CD4-positive, alpha-beta T cell (primary cell): ENCODE data around the gene PRDM12. TPM values are rescaled to one million over a fixed set of nuclear protein-coding genes. Genes with fewer than 3 reads are reported as not detected.

ENCODE experiments used
- ATAC-seq: fragments of 200-7000 bp; cut with Tn5 transposase; one replicate; pipeline ENCODE4 v1.10.0; 2022; ENCODE audit warnings: mild to moderate bottlenecking; ENCODE audit not compliant: poor library complexity
- CTCF ChIA-PET: fragments of 350-600 bp; sonication (Branson Sonifier 250); formaldehyde crosslinking; loops from one replicate; lab custom pipeline; 2021; ENCODE audit warnings: antibody characterized with exemption, inconsistent platforms; lab: Charles Lee
- POLR2A ChIA-PET: fragments of 350-600 bp; sonication (Branson Sonifier 250); formaldehyde crosslinking; loops from one replicate; lab custom pipeline; 2021; ENCODE audit warnings: antibody characterized with exemption, inconsistent platforms; lab: Charles Lee
- DNase-seq, 14 experiments: peaks; one replicate each; pipeline ENCODE4 v3.0.0-alpha.2; 2013 to 2020; ENCODE audit warnings: mixed read lengths in 2 of 14
- H3K27ac ChIP-seq, 2 donors: one replicate each; pipeline versions ENCODE4 v1.5.1 to v1.7.0; 2013; ENCODE audit warnings: low read length in 2 of 2, low read depth in 1 of 2, mild to moderate bottlenecking in 1 of 2
- H3K27me3 ChIP-seq, 2 experiments: 1 replicate in 1 of 2; 2 replicates in 1 of 2; pipeline versions ENCODE4 v1.6.1 to v1.7.0; 2013; ENCODE audit warnings: low read length in 2 of 2, control low read depth in 1 of 2, mild to moderate bottlenecking in 1 of 2, moderate library complexity in 1 of 2; ENCODE audit not compliant: insufficient read depth in 2 of 2, control insufficient read depth in 1 of 2
- H3K36me3 ChIP-seq: one replicate; pipeline ENCODE4 v1.6.1; 2013; ENCODE audit warnings: low read length, control low read depth; ENCODE audit not compliant: insufficient read depth
- H3K4me1 ChIP-seq: one replicate; pipeline ENCODE4 v1.6.1; 2013; ENCODE audit warnings: low read length, control low read depth; ENCODE audit not compliant: insufficient read depth
- H3K4me3 ChIP-seq: one replicate; pipeline ENCODE4 v1.5.1; 2013; ENCODE audit warnings: mild to moderate bottlenecking, low read length, moderate library complexity
- H3K9me3 ChIP-seq, 2 experiments: 1 replicate in 1 of 2; 2 replicates in 1 of 2; pipeline versions ENCODE4 v1.6.1 to v1.7.0; 2013; ENCODE audit warnings: low read length in 2 of 2, mild to moderate bottlenecking in 2 of 2, control low read depth in 1 of 2, moderate library complexity in 1 of 2; ENCODE audit not compliant: control insufficient read depth in 1 of 2, insufficient read depth in 1 of 2
- H3K27ac Mint-ChIP-seq: one replicate; pipeline ENCODE4 v1.8.0; 2020; ENCODE audit warnings: mixed read lengths
- H3K27me3 Mint-ChIP-seq: one replicate; pipeline ENCODE4 v1.8.0; 2021; ENCODE audit warnings: mixed read lengths
- H3K36me3 Mint-ChIP-seq: one replicate; pipeline ENCODE4 v1.8.0; 2021; ENCODE audit warnings: low read depth, mixed read lengths
- H3K4me1 Mint-ChIP-seq: one replicate; pipeline ENCODE4 v1.8.0; 2021; ENCODE audit warnings: low read depth, mixed read lengths
- H3K4me3 Mint-ChIP-seq: one replicate; pipeline ENCODE4 v1.8.0; 2020; ENCODE audit warnings: mild to moderate bottlenecking, mixed read lengths
- H3K9me3 Mint-ChIP-seq: one replicate; pipeline ENCODE4 v1.8.0; 2020; ENCODE audit warnings: mixed read lengths
- intact Hi-C, 2 experiments: fragments of 100-400 bp; cut with DNase I in 1 of 2; cut with micrococcal nuclease in 1 of 2; formaldehyde crosslinking; loops; one replicate each; pipeline versions ENCODE4 v1.15.1 to v1.9.0; 2023 to 2025; cut with DNase I, micrococcal nuclease
- total RNA-seq, 174 experiments: library from RNA in 2 of 174; stranded (reverse) in 2 of 174; gene quantifications; one replicate each; pipeline ENCODE4 v1.2.3 and lab custom pipeline; 2021 to 2026
- TF ChIP-seq, protein P1 (sequence below): fragments of 200-600 bp; IDR thresholded peaks from one replicate; pipeline ENCODE4 v1.8.0; 2022; ENCODE audit warnings: antibody characterized with exemption, mild to moderate bottlenecking

The PRDM12 gene
- total RNA-seq, 2 experiments from 2014 or later, result 0.14 TPM; not detected in 1

DNA sequence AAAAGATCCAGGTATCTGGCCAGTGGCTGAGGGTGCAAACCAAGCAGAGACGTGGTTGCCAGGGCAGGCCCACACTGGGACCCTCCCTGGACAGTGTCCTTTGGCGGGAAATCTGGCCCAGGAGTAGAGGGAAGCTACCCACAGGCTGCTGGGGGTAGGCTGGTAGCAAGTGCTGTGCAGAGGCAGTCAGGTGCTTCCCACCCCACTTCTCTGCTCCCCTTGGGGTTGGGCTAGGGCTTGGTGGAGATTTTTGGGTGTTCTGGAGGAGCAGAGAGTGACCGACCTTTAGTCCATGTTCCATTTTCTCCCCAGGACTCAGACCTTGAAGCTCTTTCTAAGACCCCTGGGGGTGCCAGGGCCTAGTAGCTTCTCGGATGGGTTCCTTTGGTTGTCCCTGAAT lies 5.6 kb downstream of the PRDM12 start:
- no peaks in the 10 kb centered on the region for H3K36me3 ChIP-seq
- peaks cover 12% of the 10 kb centered on the region for H3K4me1 ChIP-seq
- CTCF ChIA-PET, result no interaction called here
- H3K27me3 ChIP-seq, result peaks cover 24 to 32% of the 10 kb centered on the region in 2 experiments
- intact Hi-C loops, result no loop called here
- ATAC-seq (no peak), DNase-seq (no peak)
- Mint-ChIP-seq H3K4me1 (peaks cover 7% of the 10 kb centered on the region), H3K27me3 (peaks cover 37% of the 10 kb centered on the region), H3K27ac (no peak overlapping the region), H3K9me3 (no peaks in the 10 kb centered on the region), H3K36me3 (no peaks in the 10 kb centered on the region), H3K4me3 (no peak overlapping the region)
- H3K27ac ChIP-seq, result no peak overlapping the region
- no peak overlapping the region for H3K4me3 ChIP-seq
- H3K9me3 ChIP-seq, result peaks cover 0 to 22% of the 10 kb centered on the region in 2 experiments
- TF ChIP-seq, protein P1, sequence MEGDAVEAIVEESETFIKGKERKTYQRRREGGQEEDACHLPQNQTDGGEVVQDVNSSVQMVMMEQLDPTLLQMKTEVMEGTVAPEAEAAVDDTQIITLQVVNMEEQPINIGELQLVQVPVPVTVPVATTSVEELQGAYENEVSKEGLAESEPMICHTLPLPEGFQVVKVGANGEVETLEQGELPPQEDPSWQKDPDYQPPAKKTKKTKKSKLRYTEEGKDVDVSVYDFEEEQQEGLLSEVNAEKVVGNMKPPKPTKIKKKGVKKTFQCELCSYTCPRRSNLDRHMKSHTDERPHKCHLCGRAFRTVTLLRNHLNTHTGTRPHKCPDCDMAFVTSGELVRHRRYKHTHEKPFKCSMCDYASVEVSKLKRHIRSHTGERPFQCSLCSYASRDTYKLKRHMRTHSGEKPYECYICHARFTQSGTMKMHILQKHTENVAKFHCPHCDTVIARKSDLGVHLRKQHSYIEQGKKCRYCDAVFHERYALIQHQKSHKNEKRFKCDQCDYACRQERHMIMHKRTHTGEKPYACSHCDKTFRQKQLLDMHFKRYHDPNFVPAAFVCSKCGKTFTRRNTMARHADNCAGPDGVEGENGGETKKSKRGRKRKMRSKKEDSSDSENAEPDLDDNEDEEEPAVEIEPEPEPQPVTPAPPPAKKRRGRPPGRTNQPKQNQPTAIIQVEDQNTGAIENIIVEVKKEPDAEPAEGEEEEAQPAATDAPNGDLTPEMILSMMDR, result no peak
- POLR2A ChIA-PET, result no interaction called here

- TF ChIP-seq, protein P1, result no peak
- Mint-ChIP-seq H3K27me3 (peaks cover 30% of the 10 kb centered on the region), H3K27ac (no peak overlapping the region)
Observed at GRCh38 chr9:130670644-130671043, 6.2 kb downstream of the PRDM12 start.

GRCh38 chr9:130672466-130672865 lies 8.1 kb downstream of the PRDM12 start:
- no peak overlapping the region for H3K27ac ChIP-seq
- no peaks in the 10 kb centered on the region for H3K4me1 ChIP-seq
- no peak overlapping the region for H3K27ac Mint-ChIP-seq
- H3K27me3 Mint-ChIP-seq, result peaks cover 18% of the 10 kb centered on the region
- no peaks in the 10 kb centered on the region for H3K9me3 Mint-ChIP-seq
- peaks cover 0 to 4% of the 10 kb centered on the region in 2 experiments for H3K9me3 ChIP-seq
- DNase-seq (no peak), ATAC-seq (no peak)
- H3K4me1 Mint-ChIP-seq, result no peaks in the 10 kb centered on the region
- no peak overlapping the region for H3K4me3 ChIP-seq
- peaks cover 4 to 9% of the 10 kb centered on the region in 2 experiments for H3K27me3 ChIP-seq
- no peak overlapping the region for H3K4me3 Mint-ChIP-seq
- no peaks in the 10 kb centered on the region for H3K36me3 ChIP-seq
- POLR2A ChIA-PET, result no interaction called here
- TF ChIP-seq, protein P1, result no peak
- no peaks in the 10 kb centered on the region for H3K36me3 Mint-ChIP-seq
- CTCF ChIA-PET, result no interaction called here
- intact Hi-C loops, result no loop called here

More at GRCh38 chr9:130670644-130671043, 6.2 kb downstream of the PRDM12 start:
- intact Hi-C loops, result no loop called here
- peaks cover 21 to 26% of the 10 kb centered on the region in 2 experiments for H3K27me3 ChIP-seq
- ChIA-PET POLR2A (no interaction called here), CTCF (no interaction called here)
- H3K9me3 Mint-ChIP-seq, result no peaks in the 10 kb centered on the region
- no peak for DNase-seq
- ATAC-seq, result no peak
- H3K4me1 ChIP-seq, result peaks cover 9% of the 10 kb centered on the region
- H3K36me3 ChIP-seq, result no peaks in the 10 kb centered on the region
- H3K36me3 Mint-ChIP-seq, result no peaks in the 10 kb centered on the region
- H3K9me3 ChIP-seq, result peaks cover 0 to 20% of the 10 kb centered on the region in 2 experiments
- H3K4me3 ChIP-seq, result no peak overlapping the region
- H3K27ac ChIP-seq, result no peak overlapping the region
- peaks cover under 1% of the 10 kb centered on the region for H3K4me1 Mint-ChIP-seq
- H3K4me3 Mint-ChIP-seq, result no peak overlapping the region
